Effector memory CD8-positive, alpha-beta T cell (primary cell): Measurements from ENCODE around the gene TSPO2.
"Not testable (repeated sequence)": the region's sequence is repeated elsewhere in the genome, so short reads cannot be mapped to it uniquely, and the experiment has no call there.

Experiments used
- ATAC-seq: fragments of 150-1000 bp; cut with Tn5 transposase; replicated peaks from 2 replicates; pipeline ENCODE4 v1.10.0; 2021; ENCODE audit warnings: mild to moderate bottlenecking, moderate library complexity
- DNase-seq, 3 experiments: peaks; one replicate each; pipeline ENCODE4 v3.0.0; 2021
- H3K27ac Mint-ChIP-seq, 2 donors: one replicate each; pipeline ENCODE4 v1.8.0; 2022; ENCODE audit warnings: mild to moderate bottlenecking in 2 of 2, mixed read lengths in 2 of 2, moderate library complexity in 2 of 2
- H3K27me3 Mint-ChIP-seq, 2 donors: one replicate each; pipeline ENCODE4 v1.8.0; 2022; ENCODE audit warnings: mixed read lengths in 2 of 2
- H3K36me3 Mint-ChIP-seq: one replicate; pipeline ENCODE4 v1.8.0; 2022; ENCODE audit warnings: mild to moderate bottlenecking, moderate library complexity, mixed read lengths; ENCODE audit not compliant: insufficient read depth
- H3K4me1 Mint-ChIP-seq, 2 donors: one replicate each; pipeline ENCODE4 v1.8.0; 2022; ENCODE audit warnings: low read depth in 2 of 2, mixed read lengths in 2 of 2
- H3K4me3 Mint-ChIP-seq, 2 donors: one replicate each; pipeline ENCODE4 v1.8.0; 2022; ENCODE audit warnings: mild to moderate bottlenecking in 2 of 2, mixed read lengths in 2 of 2, moderate library complexity in 2 of 2
- H3K9me3 Mint-ChIP-seq, 2 donors: one replicate each; pipeline ENCODE4 v1.8.0; 2022; ENCODE audit warnings: mixed read lengths in 2 of 2

The TSPO2 gene

GRCh38 chr6:41013466-41014153, 28.7 kb upstream of the TSPO2 start:
- H3K27ac Mint-ChIP-seq, result no peak overlapping the region
- H3K4me1 Mint-ChIP-seq, result no peaks in the 10 kb centered on the region
- peaks cover 0 to 6% of the 10 kb centered on the region in 2 donors for H3K9me3 Mint-ChIP-seq
- H3K27me3 Mint-ChIP-seq, result peaks cover 13 to 32% of the 10 kb centered on the region in 2 donors
- no peaks in the 10 kb centered on the region for H3K36me3 Mint-ChIP-seq
- no peak overlapping the region for H3K4me3 Mint-ChIP-seq
- DNase-seq (no peak), ATAC-seq (no peak)

GRCh38 chr6:41014780-41015179, 27.5 kb upstream of the TSPO2 start:
- DNase-seq, result no peak
- Mint-ChIP-seq H3K36me3 (no peaks in the 10 kb centered on the region), H3K27me3 (peaks cover 15 to 38% of the 10 kb centered on the region in 2 donors), H3K27ac (no peak overlapping the region), H3K4me3 (no peak overlapping the region), H3K4me1 (no peaks in the 10 kb centered on the region), H3K9me3 (peaks cover 0 to 6% of the 10 kb centered on the region in 2 donors)
- ATAC-seq, result no peak

GRCh38 chr6:41015860-41016259, 26.4 kb upstream of the TSPO2 start:
- not testable (repeated sequence) for H3K27ac Mint-ChIP-seq, H3K4me3 Mint-ChIP-seq, ATAC-seq, DNase-seq, H3K9me3 Mint-ChIP-seq, H3K4me1 Mint-ChIP-seq, H3K36me3 Mint-ChIP-seq
- H3K27me3 Mint-ChIP-seq, result peaks cover 12 to 33% of the 10 kb centered on the region in 2 donors

GRCh38 chr6:41017663-41018062, 24.6 kb upstream of the TSPO2 start:
- H3K9me3 Mint-ChIP-seq, result peaks cover 0 to 6% of the 10 kb centered on the region in 2 donors

GRCh38 chr6:41021832-41022231, 20.4 kb upstream of the TSPO2 start:
- no peak for ATAC-seq
- H3K4me1 Mint-ChIP-seq, result no peaks in the 10 kb centered on the region
- no peak overlapping the region for H3K4me3 Mint-ChIP-seq
- no peaks in the 10 kb centered on the region for H3K36me3 Mint-ChIP-seq
- DNase-seq, result no peak
- peaks cover 0 to 6% of the 10 kb centered on the region in 2 donors for H3K9me3 Mint-ChIP-seq
- H3K27ac Mint-ChIP-seq, result no peak overlapping the region
- H3K27me3 Mint-ChIP-seq, result peaks cover 9 to 17% of the 10 kb centered on the region in 2 donors

More at GRCh38 chr6:41017663-41018062, 24.6 kb upstream of the TSPO2 start:
- no peak for ATAC-seq
- Mint-ChIP-seq H3K36me3 (no peaks in the 10 kb centered on the region), H3K27ac (no peak overlapping the region), H3K4me3 (no peak overlapping the region), H3K27me3 (peaks cover 9 to 23% of the 10 kb centered on the region in 2 donors), H3K4me1 (no peaks in the 10 kb centered on the region)
- no peak for DNase-seq

GRCh38 chr6:41022294-41022693, 20.0 kb upstream of the TSPO2 start:
- DNase-seq (no peak), ATAC-seq (no peak)
- H3K4me3 Mint-ChIP-seq, result no peak overlapping the region
- H3K4me1 Mint-ChIP-seq, result peaks cover 2 to 4% of the 10 kb centered on the region in 2 donors
- H3K27ac Mint-ChIP-seq, result no peak overlapping the region
- no peaks in the 10 kb centered on the region for H3K36me3 Mint-ChIP-seq
- peaks cover 0 to 6% of the 10 kb centered on the region in 2 donors for H3K9me3 Mint-ChIP-seq
- peaks cover 9 to 17% of the 10 kb centered on the region in 2 donors for H3K27me3 Mint-ChIP-seq

GRCh38 chr6:41023114-41023513, 19.2 kb upstream of the TSPO2 start:
- Mint-ChIP-seq H3K36me3 (no peaks in the 10 kb centered on the region), H3K4me3 (no peak overlapping the region), H3K27ac (peak overlapping the region in 1 of 2 donors; percentile 12), H3K9me3 (peaks cover 0 to 4% of the 10 kb centered on the region in 2 donors), H3K4me1 (peaks cover 6 to 11% of the 10 kb centered on the region in 2 donors), H3K27me3 (peaks cover 7 to 11% of the 10 kb centered on the region in 2 donors)
- DNase-seq, result no peak
- ATAC-seq, result no peak

- ATAC-seq (no peak), DNase-seq (no peak)
- Mint-ChIP-seq H3K27ac (no peak overlapping the region), H3K9me3 (no peaks in the 10 kb centered on the region), H3K36me3 (no peaks in the 10 kb centered on the region), H3K4me3 (no peak overlapping the region), H3K27me3 (no peaks in the 10 kb centered on the region), H3K4me1 (peaks cover 12 to 20% of the 10 kb centered on the region in 2 donors)
Observed at GRCh38 chr6:41025966-41026530, 16.2 kb upstream of the TSPO2 start.

- peak overlapping the region; percentile 55 to 91 for H3K27ac Mint-ChIP-seq
- no peaks in the 10 kb centered on the region for H3K9me3 Mint-ChIP-seq
- ATAC-seq (no peak), DNase-seq (no peak)
- peak overlapping the region; percentile 66 to 73 for H3K4me3 Mint-ChIP-seq
- peaks cover 12 to 22% of the 10 kb centered on the region in 2 donors for H3K4me1 Mint-ChIP-seq
- no peaks in the 10 kb centered on the region for H3K27me3 Mint-ChIP-seq
- H3K36me3 Mint-ChIP-seq, result no peaks in the 10 kb centered on the region
Observed at GRCh38 chr6:41027241-41027640, 15.0 kb upstream of the TSPO2 start.

GRCh38 chr6:41027799-41028560, 14.3 kb upstream of the TSPO2 start:
- H3K27me3 Mint-ChIP-seq, result no peaks in the 10 kb centered on the region
- peak; percentile 91 for ATAC-seq
- H3K27ac Mint-ChIP-seq, result peak overlapping the region; percentile 55 to 91
- DNase-seq, result peak; percentile 65 to 74 (median 74)
- H3K9me3 Mint-ChIP-seq, result no peaks in the 10 kb centered on the region
- no peaks in the 10 kb centered on the region for H3K36me3 Mint-ChIP-seq
- H3K4me1 Mint-ChIP-seq, result peaks cover 12 to 22% of the 10 kb centered on the region in 2 donors
- H3K4me3 Mint-ChIP-seq, result peak overlapping the region; percentile 66 to 73

- peak overlapping the region; percentile 66 to 73 for H3K4me3 Mint-ChIP-seq
- ATAC-seq (no peak), DNase-seq (no peak)
- no peaks in the 10 kb centered on the region for H3K36me3 Mint-ChIP-seq
- H3K4me1 Mint-ChIP-seq, result peaks cover 12 to 22% of the 10 kb centered on the region in 2 donors
- no peaks in the 10 kb centered on the region for H3K9me3 Mint-ChIP-seq
- H3K27me3 Mint-ChIP-seq, result no peaks in the 10 kb centered on the region
- peak overlapping the region; percentile 55 to 91 for H3K27ac Mint-ChIP-seq
Observed at GRCh38 chr6:41028561-41029412, 13.5 kb upstream of the TSPO2 start.

GRCh38 chr6:41032830-41033229, 9.4 kb upstream of the TSPO2 start:
- ATAC-seq (no peak), DNase-seq (no peak)
- Mint-ChIP-seq H3K4me1 (peaks cover 7 to 13% of the 10 kb centered on the region in 2 donors), H3K36me3 (no peaks in the 10 kb centered on the region), H3K27ac (peak overlapping the region in 1 of 2 donors; percentile 32), H3K27me3 (no peaks in the 10 kb centered on the region), H3K9me3 (no peaks in the 10 kb centered on the region), H3K4me3 (no peak overlapping the region)

- Mint-ChIP-seq H3K4me3 (no peak overlapping the region), H3K27me3 (no peaks in the 10 kb centered on the region), H3K4me1 (peaks cover 5 to 10% of the 10 kb centered on the region in 2 donors), H3K27ac (no peak overlapping the region), H3K36me3 (no peaks in the 10 kb centered on the region), H3K9me3 (no peaks in the 10 kb centered on the region)
- ATAC-seq (no peak), DNase-seq (no peak)
Observed at GRCh38 chr6:41033776-41034175, 8.5 kb upstream of the TSPO2 start.
